Measurements from ENCODE around the gene RAB1A.

DNA sequence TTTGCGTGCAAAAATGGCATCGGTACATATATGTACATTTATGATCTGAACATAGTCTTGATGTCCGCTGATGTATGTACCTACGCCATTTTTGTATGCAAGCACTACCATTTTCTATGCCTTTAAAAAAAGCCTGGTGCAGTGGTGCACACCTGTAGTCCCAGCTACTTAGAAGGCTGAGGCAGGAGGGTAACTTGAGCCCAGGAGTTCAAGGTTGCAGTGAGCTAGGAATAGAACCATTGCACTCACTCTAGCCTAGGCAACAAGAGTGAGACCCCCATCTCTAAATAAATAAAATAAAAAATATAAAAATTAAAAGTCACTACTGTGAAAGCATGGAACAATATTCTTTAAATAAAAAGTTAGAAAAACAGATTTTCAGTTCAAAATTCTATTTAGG, 16.7 kb downstream of the RAB1A start:
- TF ChIP-seq, protein P1, sequence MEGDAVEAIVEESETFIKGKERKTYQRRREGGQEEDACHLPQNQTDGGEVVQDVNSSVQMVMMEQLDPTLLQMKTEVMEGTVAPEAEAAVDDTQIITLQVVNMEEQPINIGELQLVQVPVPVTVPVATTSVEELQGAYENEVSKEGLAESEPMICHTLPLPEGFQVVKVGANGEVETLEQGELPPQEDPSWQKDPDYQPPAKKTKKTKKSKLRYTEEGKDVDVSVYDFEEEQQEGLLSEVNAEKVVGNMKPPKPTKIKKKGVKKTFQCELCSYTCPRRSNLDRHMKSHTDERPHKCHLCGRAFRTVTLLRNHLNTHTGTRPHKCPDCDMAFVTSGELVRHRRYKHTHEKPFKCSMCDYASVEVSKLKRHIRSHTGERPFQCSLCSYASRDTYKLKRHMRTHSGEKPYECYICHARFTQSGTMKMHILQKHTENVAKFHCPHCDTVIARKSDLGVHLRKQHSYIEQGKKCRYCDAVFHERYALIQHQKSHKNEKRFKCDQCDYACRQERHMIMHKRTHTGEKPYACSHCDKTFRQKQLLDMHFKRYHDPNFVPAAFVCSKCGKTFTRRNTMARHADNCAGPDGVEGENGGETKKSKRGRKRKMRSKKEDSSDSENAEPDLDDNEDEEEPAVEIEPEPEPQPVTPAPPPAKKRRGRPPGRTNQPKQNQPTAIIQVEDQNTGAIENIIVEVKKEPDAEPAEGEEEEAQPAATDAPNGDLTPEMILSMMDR (IDR thresholded peaks at IDR 0.05; ENCODE audit: low read depth, low read length): no peak
- no peak for TF ChIP-seq EZH2phosphoT487 (IDR thresholded peaks at IDR 0.05; ENCODE audit: low read depth)
